NB4 (cell line): ENCODE measurements around the gene BSG.

Experiments
- TF ChIP-seq, protein P1 (sequence below): IDR thresholded peaks from 2 replicates; pipeline ENCODE4 v1.6.1; 2011; ENCODE audit warnings: low read depth, low read length
- TF ChIP-seq, protein P2 (sequence below): IDR thresholded peaks from one replicate; pipeline ENCODE4 v1.5.1; 2012; ENCODE audit warnings: low read depth, low read length

DNA sequence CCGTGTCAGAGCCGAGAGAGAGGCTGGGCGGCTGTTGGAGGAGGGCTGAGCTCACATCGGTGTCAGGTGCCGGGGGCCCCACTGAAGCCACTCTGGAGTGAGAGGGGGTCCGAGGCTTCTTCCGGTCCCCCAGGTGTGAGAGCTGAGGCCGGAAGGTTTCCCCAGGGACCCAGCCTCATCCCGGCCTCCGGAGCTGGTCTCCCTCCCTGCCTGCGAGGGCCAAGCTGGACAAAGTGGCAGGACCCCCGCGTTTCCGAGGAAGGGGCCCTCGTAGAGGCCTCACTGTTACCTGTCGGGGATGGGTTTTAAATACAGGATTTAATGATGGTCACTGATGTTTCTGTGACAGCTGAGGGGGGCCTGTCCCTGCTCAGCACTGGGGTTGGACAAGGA is 23.9 kb downstream of the BSG start:
- TF ChIP-seq, protein P1, sequence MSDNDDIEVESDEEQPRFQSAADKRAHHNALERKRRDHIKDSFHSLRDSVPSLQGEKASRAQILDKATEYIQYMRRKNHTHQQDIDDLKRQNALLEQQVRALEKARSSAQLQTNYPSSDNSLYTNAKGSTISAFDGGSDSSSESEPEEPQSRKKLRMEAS, result no peak
- TF ChIP-seq, protein P2, sequence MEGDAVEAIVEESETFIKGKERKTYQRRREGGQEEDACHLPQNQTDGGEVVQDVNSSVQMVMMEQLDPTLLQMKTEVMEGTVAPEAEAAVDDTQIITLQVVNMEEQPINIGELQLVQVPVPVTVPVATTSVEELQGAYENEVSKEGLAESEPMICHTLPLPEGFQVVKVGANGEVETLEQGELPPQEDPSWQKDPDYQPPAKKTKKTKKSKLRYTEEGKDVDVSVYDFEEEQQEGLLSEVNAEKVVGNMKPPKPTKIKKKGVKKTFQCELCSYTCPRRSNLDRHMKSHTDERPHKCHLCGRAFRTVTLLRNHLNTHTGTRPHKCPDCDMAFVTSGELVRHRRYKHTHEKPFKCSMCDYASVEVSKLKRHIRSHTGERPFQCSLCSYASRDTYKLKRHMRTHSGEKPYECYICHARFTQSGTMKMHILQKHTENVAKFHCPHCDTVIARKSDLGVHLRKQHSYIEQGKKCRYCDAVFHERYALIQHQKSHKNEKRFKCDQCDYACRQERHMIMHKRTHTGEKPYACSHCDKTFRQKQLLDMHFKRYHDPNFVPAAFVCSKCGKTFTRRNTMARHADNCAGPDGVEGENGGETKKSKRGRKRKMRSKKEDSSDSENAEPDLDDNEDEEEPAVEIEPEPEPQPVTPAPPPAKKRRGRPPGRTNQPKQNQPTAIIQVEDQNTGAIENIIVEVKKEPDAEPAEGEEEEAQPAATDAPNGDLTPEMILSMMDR, result no peak
